ENCODE results near the gene TANC1. TPM values are rescaled to one million over a fixed set of nuclear protein-coding genes. Genes with fewer than 3 reads are reported as not detected.

TANC1 gene
- total RNA-seq, 1 experiment from 2014 or later: 14.9 TPM

DNA sequence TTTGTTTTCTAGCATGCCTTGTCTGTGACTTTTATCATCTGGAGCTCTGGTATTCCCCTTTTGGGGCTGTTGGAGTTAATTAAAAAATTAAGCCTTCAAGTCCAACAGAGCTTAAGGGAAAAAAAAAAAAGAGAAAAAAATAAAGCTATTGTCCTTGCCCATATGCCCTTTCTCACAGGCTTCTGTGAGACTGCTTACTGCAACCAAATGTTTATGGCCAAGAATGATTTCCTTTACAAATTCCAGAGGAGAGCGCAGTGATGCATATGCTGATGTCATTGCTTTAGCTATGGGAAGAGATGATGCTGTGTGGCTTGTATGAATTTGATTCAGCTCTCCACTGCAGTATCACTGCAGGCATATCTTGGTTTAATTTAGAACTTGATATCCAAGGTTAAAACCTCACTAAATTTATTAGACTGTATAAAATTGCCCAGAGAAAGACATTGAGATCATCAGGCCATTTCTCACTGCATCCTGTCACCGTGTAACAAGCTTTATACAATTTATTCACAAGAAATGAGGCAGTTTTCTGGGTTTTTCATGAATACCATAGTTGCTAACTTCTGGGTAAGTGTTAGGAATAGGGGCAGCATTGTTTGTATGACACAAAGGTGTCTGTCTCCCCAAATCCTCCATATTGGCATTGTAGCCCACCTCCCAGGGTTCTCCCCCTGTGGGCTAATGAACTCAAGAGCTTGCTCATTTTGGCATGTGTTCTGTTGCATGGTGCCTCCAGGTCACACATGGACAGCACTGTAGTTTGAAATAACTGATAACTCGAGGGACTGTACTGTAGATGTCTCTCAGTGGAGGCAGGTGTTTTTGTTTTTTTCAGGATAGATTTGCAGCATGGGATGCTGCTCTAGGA is 85.0 kb downstream of the TANC1 start:
- DNase-seq (ENCODE audit: extremely low read depth, low read depth): peak; percentile 51

DNA sequence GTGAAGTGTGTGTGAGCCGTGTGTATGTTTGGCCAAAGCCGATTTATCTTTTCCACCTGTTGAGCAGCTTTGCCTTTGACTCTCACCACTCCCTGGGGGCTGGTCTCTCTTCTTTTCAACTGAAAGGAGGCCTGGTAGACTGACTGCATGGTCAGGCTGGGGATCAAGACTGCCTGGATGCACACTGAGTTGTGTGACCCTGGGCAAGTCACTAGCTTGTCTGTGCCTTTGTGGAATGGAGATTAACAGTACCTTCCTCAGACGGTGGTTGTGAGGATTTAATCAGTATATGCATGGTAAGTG is 85.5 kb downstream of the TANC1 start:
- DNase-seq (ENCODE audit: extremely low read depth, low read depth): no peak

DNA sequence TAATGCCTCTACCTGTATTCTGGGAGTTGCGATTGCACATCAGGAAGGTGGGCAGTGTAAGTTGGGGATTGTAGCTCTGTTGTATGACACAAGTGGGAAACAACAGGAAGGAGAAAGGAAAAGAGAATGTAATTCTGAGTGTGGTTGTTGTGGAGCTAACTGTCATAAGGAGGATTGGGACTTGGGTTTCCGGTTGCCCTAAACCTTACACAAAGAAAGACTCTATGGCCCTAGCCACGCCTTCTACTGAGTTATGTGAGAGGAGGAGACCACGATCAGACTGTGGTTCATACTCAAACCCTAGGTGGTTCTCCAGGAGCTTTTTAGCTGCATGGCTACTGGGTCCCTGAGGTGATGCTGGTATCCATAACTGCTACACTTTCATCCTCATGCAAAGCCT is 86.5 kb downstream of the TANC1 start:
- no peak for DNase-seq (ENCODE audit: extremely low read depth, low read depth)

DNA sequence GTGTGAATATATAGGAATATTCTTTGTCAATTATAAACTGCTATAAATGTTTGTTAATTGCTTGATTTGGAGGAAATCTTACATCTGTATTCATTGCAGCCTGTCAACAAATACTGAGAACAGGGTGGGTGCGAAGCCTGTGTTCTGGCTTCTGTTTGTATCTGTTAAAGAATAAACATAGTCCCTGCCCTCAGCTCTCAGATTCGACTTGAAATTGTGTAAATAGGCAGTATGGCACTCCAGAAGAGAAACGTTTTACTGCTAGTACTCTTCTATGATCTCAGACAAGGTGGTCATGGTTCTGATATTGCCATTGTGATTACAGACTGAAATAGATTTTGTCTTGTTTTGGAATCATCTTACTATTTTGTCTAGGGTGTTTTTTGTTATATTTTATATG is 92.1 kb downstream of the TANC1 start:
- no peak for DNase-seq (ENCODE audit: extremely low read depth, low read depth)

DNA sequence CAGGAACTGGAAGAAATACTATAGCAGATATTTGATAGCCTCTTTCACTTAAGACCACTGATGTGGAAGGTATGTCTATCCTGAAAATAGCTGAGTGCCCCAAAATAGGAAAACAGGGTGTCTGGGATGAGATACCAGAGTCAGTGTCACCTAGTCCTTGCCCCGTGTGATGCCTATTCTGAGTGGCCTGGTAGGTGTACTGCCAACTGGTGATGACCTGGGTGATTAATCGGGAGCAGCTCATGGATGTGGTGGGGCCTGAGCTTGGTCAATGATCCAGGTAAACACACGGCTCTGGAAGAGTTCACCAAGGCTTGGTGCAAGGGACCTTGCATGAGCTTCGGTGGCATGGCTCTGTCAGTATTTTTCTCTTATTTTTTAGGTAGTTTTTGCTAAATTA is 95.2 kb downstream of the TANC1 start:
- no peak for DNase-seq (ENCODE audit: extremely low read depth, low read depth)

DNA sequence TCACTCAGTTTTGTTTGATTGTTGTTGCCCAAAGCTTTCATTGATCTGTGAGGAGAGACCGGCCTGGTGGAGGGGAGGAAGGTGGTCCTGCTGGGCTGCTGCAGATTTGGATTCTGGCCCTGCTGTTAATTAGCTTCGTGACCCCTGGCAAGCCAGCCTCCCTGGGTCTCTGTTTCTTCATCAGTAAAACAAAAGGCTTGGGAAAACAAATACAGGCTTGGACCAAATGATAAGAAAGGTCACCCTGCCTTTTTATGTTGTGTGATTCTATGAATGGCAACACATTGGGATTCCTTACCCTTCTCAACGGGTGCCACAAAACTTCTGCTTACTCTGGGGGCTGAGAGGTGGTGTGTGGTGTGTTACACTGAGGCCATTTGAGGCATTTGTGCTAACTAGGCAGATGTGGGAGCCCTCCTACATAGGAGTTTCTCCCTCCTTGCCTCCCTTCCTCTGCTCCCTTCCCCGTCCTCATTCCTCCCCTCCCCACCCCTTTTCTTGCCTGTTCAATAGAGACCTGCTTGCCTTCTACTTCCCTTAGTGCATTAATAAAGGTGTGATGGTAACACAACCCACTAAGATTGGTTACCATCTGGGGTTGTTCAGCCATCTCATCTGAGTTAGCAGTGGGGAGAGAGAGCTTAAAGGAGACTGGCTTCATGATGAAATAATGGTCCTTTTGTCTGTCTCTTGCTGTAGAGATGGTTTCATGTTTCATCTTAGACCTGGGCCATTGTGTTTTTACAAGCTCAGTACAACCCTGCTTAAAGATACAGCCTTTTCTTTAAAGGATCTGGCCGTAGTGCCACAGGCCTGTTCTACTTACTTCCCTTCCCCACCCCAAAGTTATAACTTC is 96.2 kb downstream of the TANC1 start:
- DNase-seq (ENCODE audit: extremely low read depth, low read depth): no peak

DNA sequence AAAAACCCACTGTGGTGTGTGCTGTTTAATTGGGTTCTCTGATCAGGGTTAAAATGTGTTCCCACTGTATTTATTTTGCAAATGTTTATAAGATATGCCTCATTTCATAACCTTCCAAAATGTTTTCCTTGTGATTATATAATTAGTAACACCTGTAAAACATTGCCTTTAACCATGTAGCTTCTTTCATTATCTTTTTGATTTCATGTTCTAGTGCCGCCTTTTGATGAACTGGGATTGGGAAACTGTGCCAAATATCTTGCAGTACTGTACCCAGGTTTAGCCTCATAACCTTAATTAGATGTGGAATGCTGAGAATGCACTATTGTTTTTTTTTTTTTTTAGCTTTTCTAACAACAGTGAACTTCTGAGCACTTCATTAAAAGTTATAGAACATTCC is 96.9 kb downstream of the TANC1 start:
- no peak for DNase-seq (ENCODE audit: extremely low read depth, low read depth)

DNA sequence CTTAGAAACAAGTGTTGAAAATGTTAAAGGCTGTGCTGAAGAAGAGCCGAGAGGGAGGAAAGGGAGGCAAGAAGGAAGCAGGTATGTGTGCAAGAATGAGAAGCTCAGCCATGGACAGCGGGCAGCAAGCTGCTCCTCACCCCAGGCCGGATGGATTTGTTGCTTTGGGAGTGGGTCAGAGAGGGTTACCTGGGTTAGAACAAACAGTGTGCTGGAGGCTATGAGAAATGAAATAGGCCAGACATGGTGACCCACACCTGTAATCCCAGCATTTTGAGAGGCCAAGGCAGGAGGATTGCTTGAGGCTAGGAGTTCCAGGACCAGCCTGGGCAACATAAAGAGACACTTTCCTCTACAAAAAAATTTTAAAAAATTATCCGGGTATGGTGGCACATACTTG is 97.5 kb downstream of the TANC1 start:
- no peak for DNase-seq (ENCODE audit: extremely low read depth, low read depth)

DNA sequence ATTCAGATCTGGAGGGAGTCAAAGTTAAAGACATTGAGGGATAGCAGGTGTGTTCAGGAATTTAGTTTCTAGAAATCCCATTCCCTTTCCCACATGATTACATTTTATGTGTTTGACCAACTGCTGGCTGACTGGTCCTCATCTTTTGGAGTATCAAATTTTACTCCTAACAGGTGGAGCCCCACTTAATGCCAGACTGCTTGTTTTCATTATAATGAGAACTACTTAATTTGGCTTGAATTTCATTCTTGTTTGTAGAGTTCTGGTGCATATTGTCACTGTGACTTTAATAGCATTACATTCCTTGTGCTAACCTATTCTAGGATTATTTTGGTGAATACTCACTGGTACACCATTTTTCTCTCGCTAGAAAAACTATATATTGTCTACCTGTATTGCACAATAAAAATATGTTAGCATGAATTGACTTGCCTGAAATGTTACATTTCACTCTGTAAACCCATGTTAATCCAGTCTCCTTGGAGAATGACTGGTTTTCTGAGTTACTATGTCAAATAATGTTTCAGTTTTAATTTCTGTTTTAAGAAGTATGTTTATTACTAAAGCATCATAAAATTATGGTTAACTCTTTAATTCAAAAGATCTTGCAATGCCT is 98.2 kb downstream of the TANC1 start:
- no peak for DNase-seq (ENCODE audit: extremely low read depth, low read depth)

DNA sequence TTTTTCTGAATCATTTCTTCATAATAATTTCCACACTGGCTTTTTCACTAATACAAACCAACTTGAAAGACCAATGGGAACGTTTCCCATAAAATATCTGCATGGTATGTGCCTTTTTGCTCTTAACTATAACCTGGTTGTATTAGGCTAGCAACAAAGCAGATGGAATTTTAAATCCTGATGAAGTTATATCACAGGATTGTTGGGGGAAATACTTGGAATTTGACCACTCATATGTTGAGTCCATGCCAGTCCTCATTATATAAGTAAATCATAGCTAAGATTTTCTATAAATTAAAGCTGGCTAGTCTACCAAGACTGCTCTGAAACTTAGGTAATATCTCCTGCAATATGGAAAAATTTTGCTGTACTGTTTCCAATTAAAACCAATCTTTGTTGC is 99.5 kb downstream of the TANC1 start:
- DNase-seq (ENCODE audit: extremely low read depth, low read depth): no peak

DNA sequence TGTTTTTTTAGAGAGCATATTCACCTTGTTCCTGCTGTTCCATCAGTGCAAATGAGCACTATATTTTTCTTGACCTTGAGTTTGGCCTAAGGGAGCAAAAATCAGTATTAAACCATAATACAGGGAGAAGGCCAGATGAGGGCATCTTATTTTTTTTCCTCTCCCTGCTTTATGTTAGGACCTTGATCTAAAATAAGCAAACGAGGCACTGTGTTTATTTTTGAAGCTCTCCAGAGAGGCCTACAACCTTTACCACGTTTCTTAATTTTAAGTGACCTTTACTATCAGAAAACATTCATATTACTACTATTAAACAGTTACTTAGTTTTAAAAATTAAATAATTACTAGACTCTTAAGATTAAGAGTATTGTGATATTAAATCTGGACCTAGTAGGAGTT is 100.8 kb downstream of the TANC1 start:
- no peak for DNase-seq (ENCODE audit: extremely low read depth, low read depth)

DNA sequence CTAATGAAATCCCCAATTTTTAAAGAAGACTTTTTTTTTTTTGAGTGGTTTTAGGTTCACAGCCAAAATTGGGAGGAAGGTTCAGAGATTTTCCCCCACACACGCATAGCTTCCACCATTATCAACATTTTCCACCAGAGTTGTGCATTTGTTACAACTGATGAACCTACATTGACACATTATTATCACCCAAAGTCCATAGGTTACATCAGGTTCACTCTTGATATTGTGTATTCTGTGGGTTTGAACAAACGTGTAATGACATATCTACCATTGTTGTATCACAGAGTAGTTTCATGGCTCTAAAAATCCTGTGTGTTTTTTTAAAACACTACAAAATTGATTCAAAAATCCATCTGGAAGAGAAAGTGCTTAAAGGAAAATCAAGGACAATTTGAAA is 101.8 kb downstream of the TANC1 start:
- no peak for DNase-seq (ENCODE audit: extremely low read depth, low read depth)

DNA sequence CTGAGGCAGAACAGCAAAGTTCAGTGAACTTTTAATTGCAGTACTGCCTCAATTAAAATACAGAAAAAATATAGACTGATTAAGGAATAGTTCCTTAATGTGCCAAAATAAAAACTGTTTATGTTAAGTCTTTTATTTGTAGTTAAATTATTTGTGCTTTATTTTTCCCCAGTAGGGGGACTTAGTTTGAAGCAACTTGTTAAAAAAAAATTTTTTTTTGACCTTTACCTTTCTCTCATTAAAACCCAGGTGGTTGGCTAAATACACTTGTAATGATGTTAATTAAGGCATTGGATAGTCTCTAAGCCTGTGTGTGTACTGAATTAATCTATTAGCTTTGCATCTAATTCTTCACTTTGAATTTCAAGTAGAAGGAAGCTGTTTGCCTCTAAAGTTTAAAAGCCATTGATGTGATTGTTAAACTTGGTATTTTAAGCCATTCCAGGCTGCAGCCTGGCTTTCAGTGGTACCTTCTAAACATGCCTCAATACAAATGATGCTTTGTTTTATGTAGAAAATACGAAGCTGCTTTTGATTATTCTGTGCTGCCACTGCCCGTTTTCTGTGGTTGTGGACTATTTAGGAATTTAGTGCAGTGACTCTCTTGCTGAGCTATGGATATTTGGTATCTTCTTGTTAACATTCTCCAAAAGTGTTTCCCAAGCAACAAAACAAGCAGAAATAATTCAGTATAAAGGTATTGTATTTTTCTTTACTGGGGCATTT is 102.9 kb downstream of the TANC1 start:
- DNase-seq (ENCODE audit: extremely low read depth, low read depth): no peak

DNA sequence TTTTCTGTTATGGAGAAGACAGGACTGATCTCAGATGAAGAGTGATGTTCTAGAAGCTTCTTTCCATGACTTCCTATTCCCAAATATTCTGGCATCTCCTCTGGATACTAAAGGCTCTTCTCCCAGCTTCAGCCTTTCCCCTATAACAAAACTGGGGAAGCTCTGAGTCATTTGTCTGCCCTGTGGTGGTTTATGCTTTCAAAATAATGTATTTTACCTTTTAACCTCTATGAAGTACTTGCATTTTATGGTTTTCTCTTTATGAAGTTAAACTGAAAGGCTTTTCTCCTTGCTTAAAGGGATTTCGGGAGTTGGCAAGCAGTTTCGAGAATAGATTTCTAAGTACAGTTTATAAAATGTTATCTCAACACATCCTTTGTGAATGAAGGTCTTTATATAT is 104.4 kb downstream of the TANC1 start:
- DNase-seq (ENCODE audit: extremely low read depth, low read depth): no peak

DNA sequence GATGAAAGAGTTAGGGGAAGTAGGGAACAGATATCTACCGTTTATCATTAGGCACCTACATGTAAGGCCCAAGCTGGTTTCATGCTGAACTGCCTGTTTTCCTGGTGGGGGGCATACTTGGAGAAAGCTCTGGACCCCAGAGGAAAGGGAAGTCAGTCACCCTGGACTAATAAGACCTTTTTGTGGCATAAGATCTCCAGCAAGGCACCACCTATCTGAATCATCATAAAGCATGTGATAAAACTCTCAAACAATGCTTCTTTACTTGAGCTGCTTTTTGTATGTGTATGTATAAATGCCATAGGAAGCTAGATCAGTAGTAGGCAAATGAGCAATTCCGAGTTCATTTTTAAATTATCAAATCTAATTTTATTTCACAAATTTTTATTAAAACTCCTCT is 104.8 kb downstream of the TANC1 start:
- no peak for DNase-seq (ENCODE audit: extremely low read depth, low read depth)

DNA sequence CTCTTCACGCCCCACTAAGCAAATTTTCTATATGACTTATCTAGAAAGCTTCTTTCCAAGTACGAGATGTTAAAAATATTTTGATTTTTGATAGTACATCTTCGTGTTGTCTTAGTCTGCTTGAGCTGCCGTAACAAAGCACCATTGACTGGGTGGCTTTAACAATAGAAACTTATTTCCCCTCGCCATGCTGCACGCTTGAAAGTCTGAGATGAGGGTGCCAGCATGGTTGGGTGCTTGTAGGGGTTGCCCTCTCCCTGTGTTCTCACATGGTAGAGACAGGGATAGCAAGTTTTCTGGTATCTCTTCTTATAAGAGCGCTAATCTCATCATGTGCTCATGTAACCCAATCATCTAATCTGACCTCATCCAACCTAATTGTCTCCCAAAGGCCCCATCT is 106.2 kb downstream of the TANC1 start:
- DNase-seq (ENCODE audit: extremely low read depth, low read depth): no peak

DNA sequence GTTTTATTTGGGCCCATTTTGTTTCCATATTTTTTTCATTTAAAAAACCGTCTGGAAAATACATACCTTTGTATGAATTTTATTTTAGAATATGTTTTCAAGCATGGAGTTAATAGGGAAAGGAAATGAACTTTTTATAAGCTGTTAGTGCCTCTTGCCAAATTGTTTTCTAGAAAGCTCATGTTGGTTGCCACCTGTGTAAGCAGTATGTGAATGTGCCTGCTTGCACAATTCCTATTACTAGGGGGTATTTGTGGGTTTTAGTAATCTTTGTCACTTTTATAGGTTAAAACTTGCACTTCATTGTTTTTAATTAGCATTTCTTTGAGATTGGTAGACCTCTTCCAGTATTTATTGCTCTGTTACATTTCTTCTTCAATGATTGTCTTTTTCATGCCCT is 107.3 kb downstream of the TANC1 start:
- DNase-seq (ENCODE audit: extremely low read depth, low read depth): no peak

DNA sequence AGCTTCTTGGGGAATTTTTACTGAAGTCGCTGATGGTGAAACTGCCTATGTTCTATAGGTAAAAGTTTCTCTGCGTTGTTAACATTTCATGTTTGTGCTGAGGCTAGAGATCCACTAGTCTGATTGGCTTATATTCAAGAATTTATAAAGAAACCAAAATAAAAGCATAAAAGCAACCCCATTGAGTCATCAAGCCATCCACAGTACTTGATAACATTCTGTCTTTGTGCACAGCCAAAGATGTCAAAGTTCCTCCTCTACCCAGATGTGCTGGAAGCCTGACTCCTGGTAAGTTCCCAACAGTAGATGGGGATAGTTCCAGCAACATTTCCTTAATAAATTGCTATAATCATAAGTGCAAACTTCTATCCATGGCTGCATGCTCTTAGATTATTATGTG is 107.8 kb downstream of the TANC1 start:
- no peak for DNase-seq (ENCODE audit: extremely low read depth, low read depth)

DNA sequence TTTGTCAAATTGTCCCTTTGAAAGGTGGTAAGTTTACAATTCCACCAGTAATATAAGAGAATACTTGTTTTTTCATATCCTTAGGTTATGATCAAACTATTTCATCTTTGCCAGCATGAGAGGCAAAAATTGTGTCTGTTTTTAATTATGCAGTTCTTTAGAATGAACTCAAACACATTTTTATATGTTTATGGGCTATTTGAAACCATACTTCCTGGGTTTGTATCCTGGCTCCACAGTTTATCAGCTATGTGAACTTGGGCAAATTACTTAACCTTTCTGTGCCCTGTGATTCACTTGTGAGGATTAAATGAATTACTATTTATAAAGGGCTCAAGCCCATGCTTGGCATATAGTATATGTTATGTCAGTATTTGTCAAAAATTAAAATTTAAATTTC is 109.4 kb downstream of the TANC1 start:
- DNase-seq (ENCODE audit: extremely low read depth, low read depth): no peak

DNA sequence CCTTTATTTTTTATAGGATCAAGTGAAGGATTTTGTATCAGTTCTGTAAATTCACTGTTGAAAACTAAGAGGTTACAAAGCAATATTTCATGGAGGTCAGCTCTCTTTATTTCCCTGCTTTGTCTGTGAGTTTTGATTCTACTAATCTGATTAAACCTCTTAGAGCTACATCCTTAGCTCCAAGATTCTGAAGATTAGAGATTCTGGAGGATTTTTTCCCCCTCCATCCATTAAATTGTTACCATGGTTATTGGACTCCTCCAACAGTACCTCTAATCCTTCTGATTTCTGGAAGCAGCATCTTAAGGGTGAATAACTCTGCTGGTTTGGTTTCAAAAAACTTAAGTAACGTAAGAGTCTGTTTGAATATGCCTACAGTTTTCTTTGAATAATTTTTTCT is 110.0 kb downstream of the TANC1 start:
- DNase-seq (ENCODE audit: extremely low read depth, low read depth): no peak

DNA sequence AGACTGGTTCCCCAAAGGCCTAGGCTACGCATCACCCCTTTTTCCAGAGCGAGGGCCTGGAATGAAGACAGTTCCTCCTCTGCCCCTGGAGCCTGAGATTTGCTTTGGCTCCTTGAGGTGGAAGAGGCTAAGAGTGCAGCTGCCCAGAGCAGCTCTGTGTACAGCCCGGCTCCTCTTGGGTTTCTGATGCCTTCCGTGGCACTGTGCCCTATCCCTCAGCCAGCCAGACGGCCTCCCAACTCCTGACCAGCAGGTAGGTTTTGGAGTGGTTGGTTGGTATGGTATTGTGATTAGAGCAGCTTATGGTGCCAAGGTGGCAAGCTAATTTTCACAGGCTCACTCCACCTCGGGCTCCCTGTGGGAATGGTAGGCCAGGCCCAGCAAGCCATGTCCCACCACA is 112.2 kb downstream of the TANC1 start:
- no peak for DNase-seq (ENCODE audit: extremely low read depth, low read depth)

All from NCI-H460 (cell line).